Measurements from ENCODE around the gene SLC1A1. TPM values are rescaled to one million over a fixed set of nuclear protein-coding genes. Genes with fewer than 3 reads are reported as not detected.
A peak's percentile ranks its signal among the peaks of the same experiment; 100 is the strongest.

SLC1A1 gene
- total RNA-seq, 4 donors from 2014 or later = 2.3 to 4.3 (median 3.1) TPM

- Histone ChIP-seq H3K27ac (peak overlapping the region in 2 of 4 donors; percentile 19 to 34), H3K27me3 (no peaks in the 10 kb centered on the region), H3K4me3 (no peak overlapping the region), H3K4me1 (peaks cover 0 to 5% (median 0%) of the 10 kb centered on the region in 3 donors), H3K9me3 (no peaks in the 10 kb centered on the region), H3K36me3 (no peaks in the 10 kb centered on the region)
- intact Hi-C loops (cut with DNase I) = no loop called here
- TF ChIP-seq CTCF (IDR thresholded peaks at IDR 0.05) (peak in 3 of 6 experiments; percentile 6 to 36 (median 15)), POLR2A (IDR thresholded peaks at IDR 0.05) (no peak)
- no peak for DNase-seq
- 65 to 75% methylated on average over 7 of the region's 11 CpGs for WGBS, 2 donors
Measured at GRCh38 chr9:4548811-4549725, 58.8 kb downstream of the SLC1A1 start.

- no peaks in the 10 kb centered on the region for H3K27me3 ChIP-seq
- H3K4me1 ChIP-seq = peaks cover 0 to 10% (median 0%) of the 10 kb centered on the region in 3 donors
- no peak overlapping the region for H3K4me3 ChIP-seq
- TF ChIP-seq CTCF (IDR thresholded peaks at IDR 0.05) (no peak), POLR2A (IDR thresholded peaks at IDR 0.05) (no peak)
- WGBS, 2 donors = 60 to 73% methylated on average over 2 to 3 of the region's 4 CpGs
- DNase-seq = no peak
- no peaks in the 10 kb centered on the region for H3K9me3 ChIP-seq
- intact Hi-C loops (cut with DNase I) = no loop called here
- no peaks in the 10 kb centered on the region for H3K36me3 ChIP-seq
- peak overlapping the region in 2 of 4 donors; percentile 19 to 34 for H3K27ac ChIP-seq
Measured at GRCh38 chr9:4549751-4550295, 59.6 kb downstream of the SLC1A1 start.

GRCh38 chr9:4550777-4551484 is 60.7 kb downstream of the SLC1A1 start:
- no peaks in the 10 kb centered on the region for H3K36me3 ChIP-seq
- intact Hi-C loops (cut with DNase I) = no loop called here
- DNase-seq = no peak
- no peaks in the 10 kb centered on the region for H3K9me3 ChIP-seq
- peaks cover 0 to 10% (median 0%) of the 10 kb centered on the region in 3 donors for H3K4me1 ChIP-seq
- H3K27ac ChIP-seq = no peak overlapping the region
- TF ChIP-seq CTCF (IDR thresholded peaks at IDR 0.05) = no peak
- no peak for TF ChIP-seq POLR2A (IDR thresholded peaks at IDR 0.05)
- no peak overlapping the region for H3K4me3 ChIP-seq
- WGBS, 2 donors = 64 to 65% methylated on average over 4 of the region's 4 CpGs
- H3K27me3 ChIP-seq = no peaks in the 10 kb centered on the region

GRCh38 chr9:4553951-4554381 is 63.7 kb downstream of the SLC1A1 start:
- no peaks in the 10 kb centered on the region for H3K27me3 ChIP-seq
- no peak for DNase-seq
- H3K4me3 ChIP-seq = no peak overlapping the region
- 38 to 42% methylated on average over 1 of the region's 1 CpG for WGBS, 2 donors
- H3K36me3 ChIP-seq = no peaks in the 10 kb centered on the region
- no peaks in the 10 kb centered on the region for H3K9me3 ChIP-seq
- H3K27ac ChIP-seq = peak overlapping the region in 2 of 4 donors; percentile 49
- TF ChIP-seq CTCF (IDR thresholded peaks at IDR 0.05) (no peak), POLR2A (IDR thresholded peaks at IDR 0.05) (no peak)
- H3K4me1 ChIP-seq = peaks cover 0 to 10% (median 0%) of the 10 kb centered on the region in 3 donors
- intact Hi-C loops (cut with DNase I) = no loop called here

Data from esophagus squamous epithelium (tissue), 5 donors.